Lower lobe of right lung (tissue), 2 donors: ENCODE data around the gene MYL4. TPM values are rescaled to one million over a fixed set of nuclear protein-coding genes. Genes with fewer than 3 reads are reported as not detected.

Source experiments
- ATAC-seq, 2 donors: fragments of 200-7000 bp; cut with Tn5 transposase; one replicate each; pipeline ENCODE4 v1.9.1; 2020 to 2022; ENCODE audit warnings: mild to moderate bottlenecking in 2 of 2, moderate library complexity in 2 of 2
- DNase-seq: peaks from one replicate; pipeline ENCODE4 v3.0.0-alpha.2; 2020
- H3K27ac ChIP-seq: fragments of 200-600 bp; one replicate; pipeline ENCODE4 v1.8.0; 2022
- H3K27me3 ChIP-seq: fragments of 200-600 bp; one replicate; pipeline ENCODE4 v1.8.0; 2022; ENCODE audit warnings: low read depth
- H3K36me3 ChIP-seq: fragments of 200-600 bp; one replicate; pipeline ENCODE4 v1.8.0; 2022; ENCODE audit warnings: mild to moderate bottlenecking
- H3K4me1 ChIP-seq: fragments of 200-600 bp; one replicate; pipeline ENCODE4 v1.8.0; 2022
- H3K4me3 ChIP-seq: fragments of 200-600 bp; one replicate; pipeline ENCODE4 v1.8.0; 2022; ENCODE audit warnings: mild to moderate bottlenecking
- H3K9me3 ChIP-seq: fragments of 200-600 bp; one replicate; pipeline ENCODE4 v1.8.0; 2022
- intact Hi-C: fragments of 100-400 bp; cut with DNase I; formaldehyde crosslinking; loops from one replicate; pipeline ENCODE4 v1.11.0; 2022
- total RNA-seq: library from RNA; stranded (reverse); fragmentation: NEBNext Ultra II Directional; extraction: Animal tissue kit (Norgen Biotek cat#: 25700); gene quantifications from one replicate; pipeline ENCODE4 v1.2.1, GENCODE V29; 2021
- TF ChIP-seq, protein P1 (sequence below): fragments of 200-600 bp; IDR thresholded peaks from one replicate; pipeline ENCODE4 v1.8.0; 2022; ENCODE audit warnings: antibody characterized with exemption, mild to moderate bottlenecking
- donor health status: DM: no; HTN: yes; CAD: no; lungs with severe emphysema.

MYL4 gene
- total RNA-seq, 1 donor from 2014 or later, result 3.0 TPM

DNA sequence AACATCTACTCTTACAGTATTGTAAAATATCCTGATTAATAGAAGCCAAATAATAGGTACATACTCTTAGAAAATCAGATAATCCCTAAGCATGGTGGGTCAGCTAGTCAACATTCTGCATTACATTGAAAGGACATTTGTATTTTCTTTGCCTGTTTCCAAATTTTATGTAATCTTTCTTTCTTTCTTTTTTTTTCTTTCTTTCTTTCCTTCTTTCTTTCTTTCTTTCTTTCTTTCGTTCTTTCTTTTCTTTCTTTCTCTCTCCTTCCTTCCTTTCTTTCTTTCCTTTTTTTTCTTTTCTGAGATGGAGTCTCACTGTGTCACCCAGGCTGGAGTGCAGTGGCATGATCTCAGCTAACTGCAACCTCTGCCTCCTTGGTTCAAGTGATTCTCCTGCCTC lies 63.3 kb downstream of the MYL4 start:
- no peak for DNase-seq
- no peaks in the 10 kb centered on the region for H3K27me3 ChIP-seq
- H3K36me3 ChIP-seq, result no peaks in the 10 kb centered on the region
- H3K9me3 ChIP-seq, result no peaks in the 10 kb centered on the region
- H3K4me3 ChIP-seq, result no peak overlapping the region
- no peak for ATAC-seq
- H3K4me1 ChIP-seq, result peaks cover 28% of the 10 kb centered on the region
- intact Hi-C loops, result no loop called here
- no peak overlapping the region for H3K27ac ChIP-seq
- TF ChIP-seq, protein P1, sequence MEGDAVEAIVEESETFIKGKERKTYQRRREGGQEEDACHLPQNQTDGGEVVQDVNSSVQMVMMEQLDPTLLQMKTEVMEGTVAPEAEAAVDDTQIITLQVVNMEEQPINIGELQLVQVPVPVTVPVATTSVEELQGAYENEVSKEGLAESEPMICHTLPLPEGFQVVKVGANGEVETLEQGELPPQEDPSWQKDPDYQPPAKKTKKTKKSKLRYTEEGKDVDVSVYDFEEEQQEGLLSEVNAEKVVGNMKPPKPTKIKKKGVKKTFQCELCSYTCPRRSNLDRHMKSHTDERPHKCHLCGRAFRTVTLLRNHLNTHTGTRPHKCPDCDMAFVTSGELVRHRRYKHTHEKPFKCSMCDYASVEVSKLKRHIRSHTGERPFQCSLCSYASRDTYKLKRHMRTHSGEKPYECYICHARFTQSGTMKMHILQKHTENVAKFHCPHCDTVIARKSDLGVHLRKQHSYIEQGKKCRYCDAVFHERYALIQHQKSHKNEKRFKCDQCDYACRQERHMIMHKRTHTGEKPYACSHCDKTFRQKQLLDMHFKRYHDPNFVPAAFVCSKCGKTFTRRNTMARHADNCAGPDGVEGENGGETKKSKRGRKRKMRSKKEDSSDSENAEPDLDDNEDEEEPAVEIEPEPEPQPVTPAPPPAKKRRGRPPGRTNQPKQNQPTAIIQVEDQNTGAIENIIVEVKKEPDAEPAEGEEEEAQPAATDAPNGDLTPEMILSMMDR, result no peak

DNA sequence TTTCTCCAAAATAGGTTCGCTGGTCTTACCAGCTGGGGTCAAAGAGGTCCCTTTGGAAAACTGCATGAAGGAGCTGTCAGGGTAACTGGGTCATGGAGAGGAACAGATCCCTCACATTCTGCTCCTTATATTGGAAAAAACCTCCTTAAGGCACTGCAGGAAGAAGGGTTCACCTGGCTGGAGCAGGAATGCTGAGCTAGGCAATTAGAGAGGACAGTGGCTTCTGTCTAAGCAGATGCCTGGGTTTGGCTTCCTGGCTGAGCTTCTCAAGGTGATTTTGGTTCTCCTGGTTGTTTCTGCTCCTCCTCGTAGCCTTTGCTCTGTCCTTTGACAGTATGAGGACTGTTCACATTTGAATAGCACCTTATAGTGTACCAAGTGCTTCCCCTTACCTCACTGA lies 64.1 kb downstream of the MYL4 start:
- intact Hi-C loops, result no loop called here
- Histone ChIP-seq H3K27me3 (no peaks in the 10 kb centered on the region), H3K9me3 (no peaks in the 10 kb centered on the region), H3K36me3 (no peaks in the 10 kb centered on the region), H3K4me3 (no peak overlapping the region), H3K4me1 (peaks cover 36% of the 10 kb centered on the region), H3K27ac (no peak overlapping the region)
- no peak for DNase-seq
- no peak for ATAC-seq
- TF ChIP-seq, protein P1, result no peak

Other genes starting within 250 kb of the MYL4 start
- not detected for gene RPRML, start 230.1 kb upstream of the MYL4 start, total RNA-seq
- gene CDC27, start 20.1 kb upstream of the MYL4 start, total RNA-seq, result 76.6 TPM
- gene ITGB3, start 44.5 kb downstream of the MYL4 start, total RNA-seq, result 10.5 TPM
- gene EFCAB13, start 114.6 kb downstream of the MYL4 start, total RNA-seq, result 13.0 TPM